Measurements from ENCODE around the gene GPR137. TPM values are rescaled to one million over a fixed set of nuclear protein-coding genes. Genes with fewer than 3 reads are reported as not detected.
"Not testable (repeated sequence)": the region's sequence is repeated elsewhere in the genome, so short reads cannot be mapped to it uniquely, and the experiment has no call there.

The GPR137 gene
- total RNA-seq, 2 experiments from 2014 or later = 26.2 to 30.5 TPM

GRCh38 chr11:64304316-64305072 is 18.8 kb downstream of the GPR137 start:
- Mint-ChIP-seq H3K4me1 (ENCODE audit: low read depth) (peaks cover 39% of the 10 kb centered on the region), H3K27me3 (ENCODE audit: low read depth) (peaks cover 19% of the 10 kb centered on the region), H3K9me3 (no peaks in the 10 kb centered on the region), H3K36me3 (ENCODE audit: low read depth) (peaks cover 9% of the 10 kb centered on the region), H3K27ac (peak overlapping the region; percentile 91), H3K4me3 (peak overlapping the region; percentile 88)
- DNase-seq = peak; percentile 98
- intact Hi-C loops (cut with micrococcal nuclease) = loop anchor here (1.0 to 2.0 kb wide), 14 partner anchors 13 to 474 kb away; partner anchors contain the start of genes CCDC88B, COX8A, DNAJC4 and FKBP2
- CTCF ChIA-PET = interaction anchor here (0.6 to 5.2 kb wide), 30 partner anchors 9 to 119 kb away, joined by 3 to 89 read pairs (median 4); partner anchors contain the start of genes BAD, FERMT3, GPR137 and KCNK4

- peak; percentile 100 for DNase-seq
- Mint-ChIP-seq H3K9me3 (no peaks in the 10 kb centered on the region), H3K27ac (peak within 1 kb of the TSS; percentile 91), H3K27me3 (ENCODE audit: low read depth) (peaks cover 12% of the 10 kb centered on the region), H3K4me1 (ENCODE audit: low read depth) (peaks cover 39% of the 10 kb centered on the region), H3K4me3 (peak within 1 kb of the TSS; percentile 91), H3K36me3 (ENCODE audit: low read depth) (peaks cover 9% of the 10 kb centered on the region)
- CTCF ChIA-PET = interaction anchor here (0.6 to 5.2 kb wide), 23 partner anchors 10 to 120 kb away, joined by 3 to 89 read pairs (median 4); partner anchors contain the start of genes BAD, FERMT3, GPR137 and KCNK4
- intact Hi-C loops (cut with micrococcal nuclease) = loop anchor here (1.0 to 2.0 kb wide), 13 partner anchors 12 to 474 kb away; partner anchors contain the start of genes CCDC88B, COX8A, DNAJC4 and FKBP2
Observed at GRCh38 chr11:64305075-64305690, 19.5 kb downstream of the GPR137 start, which contains the start of gene ESRRA. Gene ESRRA (plus strand): TSS chr11:64305524. CDS start chr11:64307180, 1,656 bp downstream.

- intact Hi-C loops (cut with micrococcal nuclease) = loop anchor here (1.0 to 2.0 kb wide), 14 partner anchors 11 to 473 kb away; partner anchors contain the start of genes CCDC88B, COX8A, DNAJC4 and FKBP2
- CTCF ChIA-PET = interaction anchor here (2.7 kb wide), 1 partner anchor 55 kb away, joined by 23 read pairs; the partner anchor contains the start of gene PLCB3
- H3K27ac Mint-ChIP-seq = peak overlapping the region; percentile 87
Observed at GRCh38 chr11:64305691-64306562, 20.3 kb downstream of the GPR137 start.

GRCh38 chr11:64306563-64306875 is 20.9 kb downstream of the GPR137 start:
- intact Hi-C loops (cut with micrococcal nuclease) = loop anchor here (1.0 kb wide), 1 partner anchor 49 kb away; no protein-coding TSS in a partner anchor
- H3K9me3 Mint-ChIP-seq = no peaks in the 10 kb centered on the region
- CTCF ChIA-PET = no interaction called here
- peak overlapping the region; percentile 87 for H3K27ac Mint-ChIP-seq
- DNase-seq = no peak
- peak overlapping the region; percentile 91 for H3K4me3 Mint-ChIP-seq
- peaks cover 35% of the 10 kb centered on the region for H3K4me1 Mint-ChIP-seq (ENCODE audit: low read depth)
- H3K27me3 Mint-ChIP-seq (ENCODE audit: low read depth) = peaks cover 4% of the 10 kb centered on the region
- peaks cover 9% of the 10 kb centered on the region for H3K36me3 Mint-ChIP-seq (ENCODE audit: low read depth)

More at GRCh38 chr11:64305691-64306562, 20.3 kb downstream of the GPR137 start:
- Mint-ChIP-seq H3K4me3 (peak overlapping the region; percentile 91), H3K9me3 (no peaks in the 10 kb centered on the region), H3K27me3 (ENCODE audit: low read depth) (peaks cover 5% of the 10 kb centered on the region), H3K36me3 (ENCODE audit: low read depth) (peaks cover 9% of the 10 kb centered on the region), H3K4me1 (ENCODE audit: low read depth) (peaks cover 35% of the 10 kb centered on the region)
- peak; percentile 82 for DNase-seq

- H3K27me3 Mint-ChIP-seq (ENCODE audit: low read depth) = peaks cover under 1% of the 10 kb centered on the region
- H3K36me3 Mint-ChIP-seq (ENCODE audit: low read depth) = peaks cover 9% of the 10 kb centered on the region
- peak overlapping the region; percentile 91 for H3K4me3 Mint-ChIP-seq
- CTCF ChIA-PET = interaction anchor here (0.6 to 1.5 kb wide), 4 partner anchors 11 to 419 kb away, joined by 3 to 10 read pairs (median 4); partner anchors contain the start of genes PRDX5 and TRMT112
- intact Hi-C loops (cut with micrococcal nuclease) = loop anchor here (1.0 kb wide), 1 partner anchor 48 kb away; no protein-coding TSS in a partner anchor
- peak overlapping the region; percentile 87 for H3K27ac Mint-ChIP-seq
- H3K9me3 Mint-ChIP-seq = no peaks in the 10 kb centered on the region
- no peak for DNase-seq
- H3K4me1 Mint-ChIP-seq (ENCODE audit: low read depth) = peaks cover 35% of the 10 kb centered on the region
Observed at GRCh38 chr11:64306876-64307622, 21.4 kb downstream of the GPR137 start.

GRCh38 chr11:64307795-64308194 is 22.1 kb downstream of the GPR137 start:
- DNase-seq; intact Hi-C loops (cut with micrococcal nuclease); H3K9me3 Mint-ChIP-seq; H3K27me3 Mint-ChIP-seq (ENCODE audit: low read depth); H3K36me3 Mint-ChIP-seq (ENCODE audit: low read depth): not testable (repeated sequence)
- H3K4me1 Mint-ChIP-seq (ENCODE audit: low read depth) = peaks cover 41% of the 10 kb centered on the region
- peak overlapping the region; percentile 91 for H3K4me3 Mint-ChIP-seq
- CTCF ChIA-PET = interaction anchor here (0.6 to 1.5 kb wide), 4 partner anchors 10 to 419 kb away, joined by 3 to 10 read pairs (median 4); partner anchors contain the start of genes PRDX5 and TRMT112
- peak overlapping the region; percentile 22 for H3K27ac Mint-ChIP-seq

- intact Hi-C loops (cut with micrococcal nuclease) = no loop called here
Observed at GRCh38 chr11:64312947-64313346, 27.3 kb downstream of the GPR137 start.

GRCh38 chr11:64313491-64314145 is 28.0 kb downstream of the GPR137 start:
- Mint-ChIP-seq H3K27ac (peak overlapping the region; percentile 25), H3K36me3 (ENCODE audit: low read depth) (peaks cover 14% of the 10 kb centered on the region), H3K4me1 (ENCODE audit: low read depth) (peaks cover 36% of the 10 kb centered on the region), H3K27me3 (ENCODE audit: low read depth) (no peaks in the 10 kb centered on the region), H3K4me3 (no peak overlapping the region), H3K9me3 (no peaks in the 10 kb centered on the region)
- intact Hi-C loops (cut with micrococcal nuclease) = no loop called here
- no peak for DNase-seq
- CTCF ChIA-PET = interaction anchor here (1.2 to 2.2 kb wide), 2 partner anchors 41 to 109 kb away, joined by 3 to 7 read pairs; no protein-coding TSS in a partner anchor

More at GRCh38 chr11:64312947-64313346, 27.3 kb downstream of the GPR137 start:
- Mint-ChIP-seq H3K4me1 (ENCODE audit: low read depth) (peaks cover 35% of the 10 kb centered on the region), H3K27ac (peak overlapping the region; percentile 25), H3K36me3 (ENCODE audit: low read depth) (peaks cover 12% of the 10 kb centered on the region), H3K9me3 (no peaks in the 10 kb centered on the region), H3K4me3 (no peak overlapping the region), H3K27me3 (ENCODE audit: low read depth) (no peaks in the 10 kb centered on the region)
- no peak for DNase-seq
- CTCF ChIA-PET = interaction anchor here (1.2 to 2.2 kb wide), 2 partner anchors 42 to 109 kb away, joined by 3 to 7 read pairs; no protein-coding TSS in a partner anchor

GRCh38 chr11:64314146-64314804 is 28.6 kb downstream of the GPR137 start:
- Mint-ChIP-seq H3K27ac (no peak overlapping the region), H3K9me3 (no peaks in the 10 kb centered on the region), H3K4me1 (ENCODE audit: low read depth) (peaks cover 38% of the 10 kb centered on the region), H3K4me3 (no peak overlapping the region), H3K27me3 (ENCODE audit: low read depth) (no peaks in the 10 kb centered on the region), H3K36me3 (ENCODE audit: low read depth) (peaks cover 14% of the 10 kb centered on the region)
- intact Hi-C loops (cut with micrococcal nuclease) = no loop called here
- CTCF ChIA-PET = interaction anchor here (2.2 kb wide), 1 partner anchor 40 kb away, joined by 7 read pairs; no protein-coding TSS in a partner anchor
- no peak for DNase-seq

Data from activated naive CD4-positive, alpha-beta T cell treated with anti-CD3 and anti-CD28 coated beads for 36 hours (primary cell).